Trophoblast cell (in vitro differentiated cells and primary cell): ENCODE results near the gene CXCR5.

Experiments
- DNase-seq, 2 donors: peaks; one replicate each; pipeline ENCODE4 v3.0.0-alpha.2; 2016
- H2AFZ ChIP-seq: 2 replicates; pipeline ENCODE4 v1.6.1; 2013; ENCODE audit warnings: low read length, moderate library complexity, mild to moderate bottlenecking; ENCODE audit not compliant: insufficient read depth, poor library complexity
- H2AK5ac ChIP-seq: 2 replicates; pipeline ENCODE4 v1.6.1; 2013; ENCODE audit warnings: mild to moderate bottlenecking, low read length
- H2BK120ac ChIP-seq: 2 replicates; pipeline ENCODE4 v1.6.1; 2013; ENCODE audit warnings: low read length, mild to moderate bottlenecking, moderate library complexity; ENCODE audit not compliant: insufficient read depth, poor library complexity
- H2BK12ac ChIP-seq: 2 replicates; pipeline ENCODE4 v1.6.1; 2013; ENCODE audit warnings: mild to moderate bottlenecking, low read length, moderate library complexity
- H2BK5ac ChIP-seq: 2 replicates; pipeline ENCODE4 v1.6.1; 2013; ENCODE audit warnings: low read length, low read depth, moderate library complexity, mild to moderate bottlenecking; ENCODE audit not compliant: poor library complexity
- H3K14ac ChIP-seq: 2 replicates; pipeline ENCODE4 v1.6.1; 2013; ENCODE audit warnings: mild to moderate bottlenecking, low read length
- H3K18ac ChIP-seq: 2 replicates; pipeline ENCODE4 v1.6.1; 2013; ENCODE audit warnings: mild to moderate bottlenecking, low read length
- H3K23ac ChIP-seq: 2 replicates; pipeline ENCODE4 v1.6.1; 2013; ENCODE audit warnings: low read length
- H3K27ac ChIP-seq: 2 replicates; pipeline ENCODE4 v1.5.1; 2013; ENCODE audit warnings: low read depth, mild to moderate bottlenecking, inconsistent platforms, low read length, moderate library complexity
- H3K27me3 ChIP-seq: 2 replicates; pipeline ENCODE4 v1.6.1; 2013; ENCODE audit warnings: inconsistent platforms, mild to moderate bottlenecking, low read length, moderate library complexity; ENCODE audit not compliant: insufficient read depth
- H3K36me3 ChIP-seq, 2 experiments: 1 replicate in 1 of 2; 2 replicates in 1 of 2; pipeline ENCODE4 v1.6.1; 2013; ENCODE audit warnings: low read length in 2 of 2, mild to moderate bottlenecking in 2 of 2, moderate library complexity in 1 of 2; ENCODE audit not compliant: insufficient read depth in 2 of 2, control insufficient read depth in 1 of 2
- H3K4ac ChIP-seq: 2 replicates; pipeline ENCODE4 v1.6.1; 2013; ENCODE audit warnings: low read depth, mild to moderate bottlenecking, low read length, moderate library complexity
- H3K4me1 ChIP-seq, 2 experiments: 1 replicate in 1 of 2; 2 replicates in 1 of 2; pipeline ENCODE4 v1.6.1; 2013; ENCODE audit warnings: low read length in 2 of 2, mild to moderate bottlenecking in 2 of 2, moderate library complexity in 1 of 2; ENCODE audit not compliant: insufficient read depth in 2 of 2, control insufficient read depth in 1 of 2
- H3K4me2 ChIP-seq: 2 replicates; pipeline ENCODE4 v1.6.1; 2013; ENCODE audit warnings: inconsistent platforms, mild to moderate bottlenecking, low read length, moderate library complexity
- H3K4me3 ChIP-seq: 2 replicates; pipeline ENCODE4 v1.5.1; 2013; ENCODE audit warnings: mild to moderate bottlenecking, low read depth, low read length, inconsistent platforms
- H3K79me1 ChIP-seq: one replicate; pipeline ENCODE4 v1.6.1; 2013; ENCODE audit warnings: low read length
- H3K79me2 ChIP-seq: 2 replicates; pipeline ENCODE4 v1.6.1; 2013; ENCODE audit warnings: low read length, mild to moderate bottlenecking; ENCODE audit not compliant: control insufficient read depth, insufficient read depth, poor library complexity
- H3K9ac ChIP-seq: 2 replicates; pipeline ENCODE4 v1.6.1; 2013; ENCODE audit warnings: mild to moderate bottlenecking, low read length
- H3K9me3 ChIP-seq: 2 replicates; pipeline ENCODE4 v1.6.1; 2013; ENCODE audit warnings: low read depth, mild to moderate bottlenecking, control low read depth, inconsistent platforms, low read length; ENCODE audit not compliant: insufficient read depth
- H4K12ac ChIP-seq: 2 replicates; pipeline ENCODE4 v1.6.1; 2013; ENCODE audit warnings: low read depth, mild to moderate bottlenecking, low read length, moderate library complexity
- H4K8ac ChIP-seq: 2 replicates; pipeline ENCODE4 v1.6.1; 2013; ENCODE audit warnings: low read depth, mild to moderate bottlenecking, low read length, moderate library complexity
- H4K91ac ChIP-seq: one replicate; pipeline ENCODE4 v1.6.1; 2013; ENCODE audit warnings: low read depth, mild to moderate bottlenecking, low read length, moderate library complexity
- WGBS: extraction: QIAGEN DNeasy Blood & Tissue Kit; methylation state at CpG from one replicate; pipeline ENCODE4 v1.1.7; 2013; ENCODE audit warnings: missing lambda C conversion rate; ENCODE audit not compliant: insufficient read length, insufficient coverage; ENCODE audit errors: extremely low coverage; 5-methylcytosine and 5-hydroxymethylcytosine counted together

CXCR5 gene

GRCh38 chr11:118928101-118928869 lies 44.6 kb downstream of the CXCR5 start:
- peak overlapping the region; percentile 87 for H2AFZ ChIP-seq
- H2AK5ac ChIP-seq = no peak overlapping the region
- H4K12ac ChIP-seq = peak overlapping the region; percentile 32
- no peaks in the 10 kb centered on the region for H3K27me3 ChIP-seq
- H3K9me3 ChIP-seq = peaks cover 2% of the 10 kb centered on the region
- H3K79me1 ChIP-seq = peaks cover 38% of the 10 kb centered on the region
- DNase-seq = peak; percentile 98 to 99
- peak overlapping the region; percentile 78 for H3K18ac ChIP-seq
- peak overlapping the region; percentile 90 for H3K27ac ChIP-seq
- H3K9ac ChIP-seq = peak overlapping the region; percentile 80
- H3K4ac ChIP-seq = no peak overlapping the region
- peak overlapping the region; percentile 73 for H4K91ac ChIP-seq
- H3K23ac ChIP-seq = no peak overlapping the region
- peak overlapping the region; percentile 45 for H3K14ac ChIP-seq
- peak overlapping the region; percentile 90 for H3K4me3 ChIP-seq
- WGBS = no CpG with 5 or more reads among the region's 32 CpGs
- H3K79me2 ChIP-seq = peaks cover 26% of the 10 kb centered on the region
- H3K4me1 ChIP-seq = peaks cover 4 to 16% of the 10 kb centered on the region in 2 experiments
- H2BK120ac ChIP-seq = peak overlapping the region; percentile 87
- peak overlapping the region; percentile 67 for H4K8ac ChIP-seq
- no peaks in the 10 kb centered on the region for H3K36me3 ChIP-seq
- peak overlapping the region; percentile 98 for H3K4me2 ChIP-seq
- peak overlapping the region; percentile 77 for H2BK12ac ChIP-seq
- H2BK5ac ChIP-seq = peak overlapping the region; percentile 93

- H2BK5ac ChIP-seq = peak overlapping the region; percentile 93
- H3K36me3 ChIP-seq = no peaks in the 10 kb centered on the region
- H2BK120ac ChIP-seq = peak overlapping the region; percentile 87
- H3K27me3 ChIP-seq = no peaks in the 10 kb centered on the region
- H2AFZ ChIP-seq = peak overlapping the region; percentile 87
- peak overlapping the region; percentile 89 for H4K91ac ChIP-seq
- peaks cover 31% of the 10 kb centered on the region for H3K79me1 ChIP-seq
- H4K8ac ChIP-seq = peak overlapping the region; percentile 67
- peak overlapping the region; percentile 32 for H4K12ac ChIP-seq
- H3K4me2 ChIP-seq = peak overlapping the region; percentile 98
- H3K79me2 ChIP-seq = peaks cover 19% of the 10 kb centered on the region
- H3K9ac ChIP-seq = peak overlapping the region; percentile 80
- H2BK12ac ChIP-seq = peak overlapping the region; percentile 77
- no peak overlapping the region for H3K23ac ChIP-seq
- peak overlapping the region; percentile 90 for H3K27ac ChIP-seq
- no peak overlapping the region for H3K4ac ChIP-seq
- peak overlapping the region; percentile 78 for H3K18ac ChIP-seq
- peak overlapping the region; percentile 50 for H3K14ac ChIP-seq
- H3K4me3 ChIP-seq = peak overlapping the region; percentile 90
- DNase-seq = peak; percentile 52 to 64
- H2AK5ac ChIP-seq = no peak overlapping the region
- peaks cover 0 to 10% of the 10 kb centered on the region in 2 experiments for H3K4me1 ChIP-seq
- WGBS = no CpG with 5 or more reads among the region's 26 CpGs
- peaks cover 2% of the 10 kb centered on the region for H3K9me3 ChIP-seq
Measured at GRCh38 chr11:118928870-118929500, 45.3 kb downstream of the CXCR5 start.

- H3K4me2 ChIP-seq = peak overlapping the region; percentile 98
Measured at GRCh38 chr11:118929501-118930093, 45.9 kb downstream of the CXCR5 start.

GRCh38 chr11:118930094-118930712 lies 46.5 kb downstream of the CXCR5 start:
- H3K27ac ChIP-seq = peak overlapping the region; percentile 90
- peak overlapping the region; percentile 56 for H3K9ac ChIP-seq
- WGBS = no CpG with 5 or more reads among the region's 20 CpGs
- no peak overlapping the region for H3K23ac ChIP-seq
- H2AFZ ChIP-seq = peak overlapping the region; percentile 38
- peak overlapping the region; percentile 71 for H4K12ac ChIP-seq
- H2BK5ac ChIP-seq = peak overlapping the region; percentile 92
- no peaks in the 10 kb centered on the region for H3K27me3 ChIP-seq
- H3K4me2 ChIP-seq = peak overlapping the region; percentile 98
- H3K36me3 ChIP-seq = no peaks in the 10 kb centered on the region
- H4K8ac ChIP-seq = peak overlapping the region; percentile 80
- peaks cover 0 to 10% of the 10 kb centered on the region in 2 experiments for H3K4me1 ChIP-seq
- H3K14ac ChIP-seq = peak overlapping the region; percentile 69
- H2BK120ac ChIP-seq = peak overlapping the region; percentile 89
- H3K4ac ChIP-seq = peak overlapping the region; percentile 29
- peak overlapping the region; percentile 89 for H4K91ac ChIP-seq
- peak overlapping the region; percentile 63 for H2BK12ac ChIP-seq
- peak overlapping the region; percentile 73 for H3K18ac ChIP-seq
- peaks cover 19% of the 10 kb centered on the region for H3K79me1 ChIP-seq
- peaks cover 2% of the 10 kb centered on the region for H3K9me3 ChIP-seq
- peaks cover 7% of the 10 kb centered on the region for H3K79me2 ChIP-seq
- peak overlapping the region; percentile 70 for H3K4me3 ChIP-seq
- peak overlapping the region; percentile 26 for H2AK5ac ChIP-seq
- DNase-seq = peak; percentile 98 to 99

More at GRCh38 chr11:118929501-118930093, 45.9 kb downstream of the CXCR5 start:
- H3K4me3 ChIP-seq = peak overlapping the region; percentile 70
- peaks cover 25% of the 10 kb centered on the region for H3K79me1 ChIP-seq
- peak; percentile 93 to 96 for DNase-seq
- H3K27ac ChIP-seq = peak overlapping the region; percentile 90
- no CpG with 5 or more reads among the region's 26 CpGs for WGBS
- peak overlapping the region; percentile 28 for H2BK12ac ChIP-seq
- peak overlapping the region; percentile 56 for H3K9ac ChIP-seq
- H3K14ac ChIP-seq = peak overlapping the region; percentile 69
- H2AFZ ChIP-seq = peak overlapping the region; percentile 38
- H4K8ac ChIP-seq = peak overlapping the region; percentile 80
- no peaks in the 10 kb centered on the region for H3K27me3 ChIP-seq
- H3K4ac ChIP-seq = peak overlapping the region; percentile 29
- no peak overlapping the region for H3K23ac ChIP-seq
- H2BK5ac ChIP-seq = peak overlapping the region; percentile 92
- peak overlapping the region; percentile 71 for H4K12ac ChIP-seq
- peaks cover 0 to 10% of the 10 kb centered on the region in 2 experiments for H3K4me1 ChIP-seq
- peaks cover 2% of the 10 kb centered on the region for H3K9me3 ChIP-seq
- peak overlapping the region; percentile 89 for H4K91ac ChIP-seq
- peaks cover 13% of the 10 kb centered on the region for H3K79me2 ChIP-seq
- H3K36me3 ChIP-seq = no peaks in the 10 kb centered on the region
- peak overlapping the region; percentile 26 for H2AK5ac ChIP-seq
- peak overlapping the region; percentile 89 for H2BK120ac ChIP-seq
- peak overlapping the region; percentile 73 for H3K18ac ChIP-seq
